ENCODE results near the gene ICE2.

- TF ChIP-seq CTCF (conservative IDR thresholded peaks at IDR 0.05; ENCODE audit: low read depth in 2 of 2) (no peak), ZNF462 (CRISPR knock-in tag; IDR thresholded peaks at IDR 0.05) (no peak), EZH2 (IDR thresholded peaks at IDR 0.05; ENCODE audit: low read depth, unreplicated experiment) (no peak), POLR2AphosphoS5 (IDR thresholded peaks at IDR 0.05; ENCODE audit: low read depth) (no peak), JUNB (IDR thresholded peaks at IDR 0.05; ENCODE audit: unreplicated experiment) (no peak)
Measured at GRCh38 chr15:60389261-60390077, 89.5 kb downstream of the ICE2 start.

Measured in GM23338 (cell line).